GM10248 (cell line): ENCODE data around the gene NTNG1.

Experiments used
- CTCF ChIA-PET: fragments of 300-600 bp; sonication (Branson Sonifier 250); formaldehyde crosslinking; extraction: SDS; loops from one replicate; lab custom pipeline; 2021; ENCODE audit warnings: antibody characterized with exemption; lab: Yijun Ruan, JAX
- POLR2A ChIA-PET: fragments of 350-650 bp; sonication (Branson Sonifier 250); formaldehyde crosslinking; extraction: SDS; loops from one replicate; lab custom pipeline; 2020; ENCODE audit warnings: antibody characterized with exemption; lab: Yijun Ruan, JAX
- DNase-seq: peaks from one replicate; pipeline ENCODE4 v3.0.0; 2012; ENCODE audit errors: extremely low spot score
- CTCF ChIP-seq: IDR thresholded peaks from 2 replicates; pipeline ENCODE4 v1.5.1; 2012; ENCODE audit warnings: mild to moderate bottlenecking, low read depth; ENCODE audit errors: extremely low read depth, missing control alignments, control extremely low read depth

The NTNG1 gene

GRCh38 chr1:107443860-107444259 lies 303.0 kb downstream of the NTNG1 start:
- DNase-seq = no peak
- POLR2A ChIA-PET = no interaction called here
- CTCF ChIA-PET = interaction anchor here (1.3 to 2.1 kb wide), 4 partner anchors 14 to 85 kb away, joined by 3 to 13 read pairs (median 4); no protein-coding TSS in a partner anchor
- no peak for TF ChIP-seq CTCF

DNA sequence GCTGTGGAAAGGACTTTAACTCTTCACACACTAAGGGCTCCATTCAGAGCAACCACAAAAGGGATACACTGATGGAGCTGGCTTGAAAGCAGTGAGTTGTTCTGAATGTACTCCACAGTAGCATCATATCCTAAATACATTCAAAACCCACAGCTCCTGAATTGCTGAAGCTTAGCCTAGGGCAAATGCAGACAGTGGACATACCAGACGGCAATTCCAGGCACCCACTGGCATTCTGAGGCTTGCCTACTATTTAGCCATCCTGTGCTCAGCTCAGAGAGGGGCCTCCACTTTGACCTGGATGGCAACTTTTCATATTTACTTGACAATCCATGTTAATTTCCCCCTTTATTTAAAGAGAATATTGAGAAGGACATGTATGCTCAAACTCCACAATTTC lies 303.5 kb downstream of the NTNG1 start:
- ChIA-PET POLR2A (no interaction called here), CTCF (interaction anchor here (1.0 to 2.1 kb wide), 5 partner anchors 9 to 85 kb away, joined by 3 to 13 read pairs (median 3); no protein-coding TSS in a partner anchor)
- TF ChIP-seq CTCF = no peak
- no peak for DNase-seq

GRCh38 chr1:107449326-107449725 lies 308.5 kb downstream of the NTNG1 start:
- no peak for DNase-seq
- no peak for TF ChIP-seq CTCF
- ChIA-PET CTCF (interaction anchor here (0.9 to 2.0 kb wide), 5 partner anchors 8 to 26 kb away, joined by 3 to 7 read pairs (median 3); no protein-coding TSS in a partner anchor), POLR2A (no interaction called here)

DNA sequence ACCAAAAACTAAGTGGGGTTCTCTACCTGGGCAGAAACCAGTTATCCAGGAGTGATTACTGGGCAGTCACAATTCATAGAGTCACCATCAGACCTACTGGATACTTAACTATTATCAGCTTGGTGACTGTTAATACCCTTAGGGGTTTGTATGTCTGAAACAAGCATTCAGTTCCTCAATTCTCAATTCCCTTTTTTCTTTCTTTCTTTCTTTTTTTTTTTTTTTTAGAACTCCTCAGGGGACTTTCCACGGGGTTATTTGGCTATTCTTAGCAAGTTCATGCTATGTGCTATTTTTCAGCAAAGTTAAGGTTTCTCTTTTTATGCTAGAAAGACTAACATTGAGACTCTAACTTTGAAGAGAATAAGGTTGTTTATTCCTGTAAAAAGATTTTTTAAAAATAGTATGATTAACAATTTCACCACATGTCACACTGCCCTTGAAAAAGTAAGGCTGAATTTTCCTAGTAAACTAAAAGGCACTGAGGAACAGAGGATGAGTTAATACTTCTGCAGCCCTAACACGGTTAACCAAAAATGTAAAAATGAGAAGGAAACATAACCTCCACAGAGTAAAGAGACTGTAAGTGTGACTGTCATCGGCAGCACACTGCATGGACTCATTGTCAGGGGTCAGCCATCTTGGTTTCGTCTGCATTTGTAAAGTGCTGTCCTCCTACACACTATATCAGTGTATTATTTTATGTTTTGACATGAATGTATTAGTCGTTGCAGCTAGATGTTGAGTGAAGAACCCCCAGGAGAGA lies 310.2 kb downstream of the NTNG1 start:
- peak; percentile 27 for DNase-seq
- CTCF ChIA-PET = interaction anchor here (1.1 to 2.4 kb wide), 2 partner anchors 20 to 78 kb away, joined by 3 to 5 read pairs; no protein-coding TSS in a partner anchor
- no peak for TF ChIP-seq CTCF
- POLR2A ChIA-PET = interaction anchor here (0.7 kb wide), 1 partner anchor 20 kb away, joined by 4 read pairs; no protein-coding TSS in a partner anchor

DNA sequence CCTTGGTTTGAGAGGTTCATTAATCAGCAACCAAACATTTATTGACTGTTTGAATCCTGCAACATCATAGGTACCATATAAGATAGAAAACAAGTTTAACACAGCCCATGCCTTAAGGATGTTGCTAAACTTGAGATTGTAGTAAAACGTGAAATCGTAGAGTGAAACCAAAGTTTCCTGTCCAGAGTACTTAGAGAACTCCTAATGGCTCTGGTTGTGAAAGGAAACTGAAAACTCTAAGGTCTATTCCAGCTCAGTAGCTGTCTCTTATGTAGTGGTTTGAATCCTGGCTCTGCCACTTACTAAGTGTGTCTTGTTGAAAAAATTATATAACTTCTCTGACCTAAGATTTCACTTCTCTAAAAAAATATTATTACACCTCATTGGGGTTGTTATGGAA lies 310.9 kb downstream of the NTNG1 start:
- CTCF ChIA-PET = interaction anchor here (2.1 to 4.8 kb wide), 3 partner anchors 13 to 77 kb away, joined by 5 to 19 read pairs (median 5); no protein-coding TSS in a partner anchor
- POLR2A ChIA-PET = no interaction called here
- no peak for TF ChIP-seq CTCF
- DNase-seq = no peak

GRCh38 chr1:107454791-107455190 lies 314.0 kb downstream of the NTNG1 start:
- ChIA-PET POLR2A (interaction anchor here (0.7 kb wide), 1 partner anchor 23 kb away, joined by 4 read pairs; no protein-coding TSS in a partner anchor), CTCF (interaction anchor here (1.0 to 4.8 kb wide), 5 partner anchors 14 to 25 kb away, joined by 3 to 19 read pairs (median 4); no protein-coding TSS in a partner anchor)
- no peak for DNase-seq
- TF ChIP-seq CTCF = no peak
